ENCODE data around the gene MOSPD3.

MOSPD3 gene

DNA sequence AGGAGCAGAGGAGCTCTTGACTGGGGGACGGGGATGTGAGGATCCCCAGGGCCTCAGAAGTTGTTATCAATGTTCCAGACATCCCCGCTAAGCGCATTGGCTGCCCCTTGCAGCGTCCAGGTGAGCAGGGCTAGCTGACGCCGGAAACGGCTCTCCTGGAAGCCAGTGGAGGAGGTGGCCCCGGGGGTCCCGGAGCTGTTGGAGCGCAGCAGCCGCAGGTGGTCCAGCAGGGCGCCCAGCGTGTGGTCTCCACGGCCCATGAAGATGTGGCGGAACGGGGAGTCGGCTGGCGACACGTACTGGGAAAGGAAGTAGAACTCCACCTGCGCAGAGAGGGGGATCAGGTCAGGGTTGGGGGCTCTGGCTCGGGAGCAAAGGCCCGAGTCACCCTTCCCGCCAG, 8.5 kb downstream of the MOSPD3 start:
- Histone ChIP-seq H3F3A (ENCODE audit: control insufficient read depth, insufficient read depth) (peaks cover 4% of the 10 kb centered on the region; the same call in 1 of the 2 replicates), H3K79me2 (ENCODE audit: control insufficient read depth, low read length) (no peaks in the 10 kb centered on the region), H3K27ac (ENCODE audit: low read depth, low read length) (no peak overlapping the region), H3K4me1 (ENCODE audit: control insufficient read depth, low read length) (no peaks in the 10 kb centered on the region), H3K4me2 (ENCODE audit: low read length) (no peak overlapping the region), H3K4me3 (ENCODE audit: low read length) (no peak overlapping the region), H3K9me3 (ENCODE audit: control insufficient read depth, insufficient read depth, low read length) (no peaks in the 10 kb centered on the region), H4K20me1 (ENCODE audit: control insufficient read depth, insufficient read depth, low read depth, low read length) (no peaks in the 10 kb centered on the region), H3K9me2 (replicated peaks; ENCODE audit: control insufficient read depth, low read length) (no peaks in the 10 kb centered on the region), H3K27me3 (ENCODE audit: control insufficient read depth, low read length) (peaks cover 22% of the 10 kb centered on the region), H3K36me3 (ENCODE audit: control insufficient read depth, low read length) (no peaks in the 10 kb centered on the region)
- no peak for TF ChIP-seq EZH2phosphoT487 (IDR thresholded peaks at IDR 0.05; ENCODE audit: borderline replicate concordance, low read length)
- no peak for TF ChIP-seq CTCF (IDR thresholded peaks at IDR 0.05; ENCODE audit: low read depth, low read length, poor library complexity, severe bottlenecking)

DNA sequence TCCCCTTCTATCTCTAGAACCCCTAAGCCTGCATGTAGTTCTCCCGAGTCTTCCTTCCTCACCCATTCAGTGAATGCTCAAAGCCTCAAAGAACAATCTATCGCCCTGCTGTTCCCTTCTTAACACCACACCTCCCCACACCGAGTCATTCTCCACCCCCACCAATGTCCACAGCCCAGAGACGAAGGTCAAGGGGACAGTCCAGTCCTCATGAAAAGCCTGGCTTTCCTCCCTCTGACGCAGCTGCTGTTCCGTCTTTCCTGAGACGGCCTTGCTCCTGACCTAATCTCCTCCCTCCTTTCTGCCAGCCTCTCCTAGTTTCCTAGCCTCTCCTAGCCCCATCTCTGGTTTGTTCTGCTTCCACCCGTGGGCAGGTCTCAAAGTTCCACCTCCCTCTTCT, 9.2 kb downstream of the MOSPD3 start:
- H3K4me3 ChIP-seq (ENCODE audit: low read length) = no peak overlapping the region
- H3F3A ChIP-seq (ENCODE audit: control insufficient read depth, insufficient read depth) = peaks cover 4% of the 10 kb centered on the region; the same call in 1 of the 2 replicates
- peaks cover 6% of the 10 kb centered on the region for H3K4me1 ChIP-seq (ENCODE audit: control insufficient read depth, low read length)
- no peaks in the 10 kb centered on the region for H4K20me1 ChIP-seq (ENCODE audit: control insufficient read depth, insufficient read depth, low read depth, low read length)
- no peaks in the 10 kb centered on the region for H3K9me2 ChIP-seq (replicated peaks; ENCODE audit: control insufficient read depth, low read length)
- H3K27me3 ChIP-seq (ENCODE audit: control insufficient read depth, low read length) = peaks cover 16% of the 10 kb centered on the region
- no peak overlapping the region for H3K27ac ChIP-seq (ENCODE audit: low read depth, low read length)
- TF ChIP-seq CTCF (IDR thresholded peaks at IDR 0.05; ENCODE audit: low read depth, low read length, poor library complexity, severe bottlenecking) = no peak
- no peaks in the 10 kb centered on the region for H3K9me3 ChIP-seq (ENCODE audit: control insufficient read depth, insufficient read depth, low read length)
- H3K79me2 ChIP-seq (ENCODE audit: control insufficient read depth, low read length) = no peaks in the 10 kb centered on the region
- H3K36me3 ChIP-seq (ENCODE audit: control insufficient read depth, low read length) = no peaks in the 10 kb centered on the region
- H3K4me2 ChIP-seq (ENCODE audit: low read length) = no peak overlapping the region

DNA sequence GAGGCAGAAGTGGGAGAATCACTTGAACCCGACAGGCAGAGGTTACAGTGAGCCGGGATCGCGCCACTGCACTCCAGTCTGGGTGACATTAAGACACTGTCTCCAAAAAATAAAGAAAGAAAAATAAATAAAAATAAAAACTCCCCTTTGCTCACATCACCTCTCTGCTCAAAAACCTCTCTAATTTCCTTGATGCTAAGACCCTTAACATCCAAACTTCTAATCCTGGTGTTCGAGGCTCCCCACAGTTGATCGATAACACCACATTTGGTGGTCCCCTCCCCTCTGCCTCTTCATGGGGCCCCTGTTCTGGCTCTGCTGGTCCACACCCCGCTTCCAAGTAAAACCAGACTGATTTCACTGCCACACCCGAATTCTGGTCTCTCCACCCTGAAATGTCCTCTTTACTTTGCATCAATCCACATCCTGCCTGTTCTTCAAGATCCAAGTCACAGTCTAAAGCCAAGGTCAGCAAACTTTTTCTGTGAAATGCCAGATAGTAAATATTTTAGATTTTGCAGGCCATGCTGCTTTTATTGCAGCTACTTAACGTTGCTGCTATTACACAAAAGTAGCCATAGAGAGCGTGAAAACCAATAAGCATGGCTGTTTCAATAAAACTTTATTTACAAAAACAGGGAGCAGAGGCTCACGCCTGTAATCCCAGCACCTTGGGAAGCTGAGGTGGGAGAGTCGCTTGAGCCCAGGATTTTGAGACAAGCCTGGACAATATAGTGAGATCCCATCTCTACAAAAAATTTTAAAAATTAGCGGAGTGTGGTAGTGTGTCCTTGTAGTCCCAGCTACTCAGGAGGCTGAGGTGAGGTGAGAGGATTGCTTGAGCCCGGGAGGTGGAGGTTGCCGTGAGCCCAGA, 11.8 kb downstream of the MOSPD3 start:
- Histone ChIP-seq H3K79me2 (ENCODE audit: control insufficient read depth, low read length) (no peaks in the 10 kb centered on the region), H3K36me3 (ENCODE audit: control insufficient read depth, low read length) (no peaks in the 10 kb centered on the region), H4K20me1 (ENCODE audit: control insufficient read depth, insufficient read depth, low read depth, low read length) (no peaks in the 10 kb centered on the region), H3K4me1 (ENCODE audit: control insufficient read depth, low read length) (peaks cover 15% of the 10 kb centered on the region), H3F3A (ENCODE audit: control insufficient read depth, insufficient read depth) (peaks cover 4% of the 10 kb centered on the region; the same call in 1 of the 2 replicates), H3K9me2 (replicated peaks; ENCODE audit: control insufficient read depth, low read length) (no peaks in the 10 kb centered on the region), H3K27me3 (ENCODE audit: control insufficient read depth, low read length) (peaks cover 8% of the 10 kb centered on the region), H3K27ac (ENCODE audit: low read depth, low read length) (no peak overlapping the region), H3K9me3 (ENCODE audit: control insufficient read depth, insufficient read depth, low read length) (no peaks in the 10 kb centered on the region), H3K4me3 (ENCODE audit: low read length) (no peak overlapping the region), H3K4me2 (ENCODE audit: low read length) (no peak overlapping the region)
- no peak for TF ChIP-seq EZH2phosphoT487 (IDR thresholded peaks at IDR 0.05; ENCODE audit: borderline replicate concordance, low read length)
- TF ChIP-seq CTCF (IDR thresholded peaks at IDR 0.05; ENCODE audit: low read depth, low read length, poor library complexity, severe bottlenecking) = no peak
